HS-27A (cell line): ENCODE measurements around the gene MMS19.
"Not testable (repeated sequence)": the region's sequence is repeated elsewhere in the genome, so short reads cannot be mapped to it uniquely, and the experiment has no call there.

Source experiments
- DNase-seq: peaks from one replicate; pipeline ENCODE4 v3.0.0-alpha.2; 2012; ENCODE audit warnings: low read depth, missing footprints

The MMS19 gene

GRCh38 chr10:97499561-97500296, 1.5 kb upstream of the MMS19 start:
- peak; percentile 5 for DNase-seq

- DNase-seq: peak; percentile 4
Observed at GRCh38 chr10:97498841-97499560, 779 bp upstream of the MMS19 start, which contains the start of gene UBTD1. TSS of gene UBTD1 (plus strand) at chr10:97498924. CDS start at chr10:97499204, 280 bp downstream.

- DNase-seq: peak; percentile 34
Observed at GRCh38 chr10:97497572-97498075, 598 bp downstream of the MMS19 start.

GRCh38 chr10:97494863-97495506, 3.2 kb downstream of the MMS19 start:
- DNase-seq: no peak

GRCh38 chr10:97494151-97494550, 4.1 kb downstream of the MMS19 start:
- no peak for DNase-seq

- DNase-seq: no peak
Observed at GRCh38 chr10:97490592-97490991, 7.6 kb downstream of the MMS19 start.

GRCh38 chr10:97485647-97486281, 12.5 kb downstream of the MMS19 start:
- DNase-seq: no peak

GRCh38 chr10:97483921-97484320, 14.3 kb downstream of the MMS19 start:
- no peak for DNase-seq

GRCh38 chr10:97483506-97483905, 14.7 kb downstream of the MMS19 start:
- no peak for DNase-seq

GRCh38 chr10:97482381-97482780, 15.8 kb downstream of the MMS19 start:
- no peak for DNase-seq

- DNase-seq: no peak
Observed at GRCh38 chr10:97481071-97481470, 17.2 kb downstream of the MMS19 start.

GRCh38 chr10:97479939-97480338, 18.3 kb downstream of the MMS19 start:
- DNase-seq: no peak

- DNase-seq: not testable (repeated sequence)
Observed at GRCh38 chr10:97479410-97479809, 18.8 kb downstream of the MMS19 start.

GRCh38 chr10:97475936-97476594, 22.2 kb downstream of the MMS19 start:
- DNase-seq: no peak

- DNase-seq: no peak
Observed at GRCh38 chr10:97474918-97475317, 23.3 kb downstream of the MMS19 start.

GRCh38 chr10:97468781-97469180, 29.4 kb downstream of the MMS19 start:
- not testable (repeated sequence) for DNase-seq

- DNase-seq: no peak
Observed at GRCh38 chr10:97468162-97468561, 30.1 kb downstream of the MMS19 start.

GRCh38 chr10:97466755-97467154, 31.5 kb downstream of the MMS19 start:
- DNase-seq: no peak

- DNase-seq: no peak
Observed at GRCh38 chr10:97465982-97466381, 32.2 kb downstream of the MMS19 start.

GRCh38 chr10:97464226-97464625, 34.0 kb downstream of the MMS19 start:
- DNase-seq: no peak

- no peak for DNase-seq
Observed at GRCh38 chr10:97463363-97464132, 34.7 kb downstream of the MMS19 start.
